Measurements from ENCODE around the gene TACC3.

TACC3 gene

GRCh38 chr4:1776521-1777161 is 55.3 kb downstream of the TACC3 start:
- DNase-seq (ENCODE audit: low spot score): no peak

GRCh38 chr4:1777822-1778641 is 56.7 kb downstream of the TACC3 start:
- DNase-seq (ENCODE audit: low spot score): peak; percentile 53

DNA sequence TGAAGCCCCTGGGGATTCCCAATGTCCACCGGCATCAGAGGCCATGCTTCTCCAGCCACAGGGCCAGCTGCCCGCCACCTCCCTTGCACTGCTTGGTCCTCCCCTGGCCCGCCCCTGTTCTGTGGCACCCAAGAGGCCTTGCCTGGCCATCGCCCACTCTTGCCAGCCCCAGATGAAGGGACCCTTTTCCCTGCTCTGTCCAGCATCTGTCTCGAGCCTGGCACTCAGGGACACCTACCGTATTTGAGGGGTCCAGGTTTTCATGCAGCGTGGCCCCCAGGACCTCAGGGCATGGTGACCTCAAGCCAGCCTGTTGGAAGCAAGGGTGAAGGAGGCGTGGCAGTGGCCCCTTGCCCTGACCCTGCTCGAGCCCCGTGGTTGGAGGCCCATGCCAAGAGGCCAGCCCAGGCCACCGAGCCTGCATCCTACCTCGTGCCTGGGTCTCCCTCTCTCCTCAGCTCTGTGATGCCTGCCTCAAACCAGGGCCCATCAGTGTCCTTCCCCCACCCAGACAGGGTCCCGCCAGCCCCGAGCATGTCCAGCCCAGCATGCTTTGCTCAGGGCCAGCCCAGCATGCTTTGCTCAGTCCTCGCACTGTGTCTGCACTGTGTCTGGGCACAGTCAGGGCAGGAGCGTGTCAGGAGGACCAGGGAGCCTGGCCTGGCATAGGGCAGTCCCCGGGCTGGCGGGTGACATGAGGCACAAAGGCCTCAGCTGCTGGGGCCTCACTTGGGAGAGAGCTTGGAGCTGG is 57.5 kb downstream of the TACC3 start:
- DNase-seq (ENCODE audit: low spot score): no peak

- no peak for DNase-seq (ENCODE audit: low spot score)
These were observed 58.5 kb downstream of the TACC3 start for GRCh38 chr4:1779588-1780382.

GRCh38 chr4:1780435-1780834 is 59.1 kb downstream of the TACC3 start:
- DNase-seq (ENCODE audit: low spot score): no peak

DNA sequence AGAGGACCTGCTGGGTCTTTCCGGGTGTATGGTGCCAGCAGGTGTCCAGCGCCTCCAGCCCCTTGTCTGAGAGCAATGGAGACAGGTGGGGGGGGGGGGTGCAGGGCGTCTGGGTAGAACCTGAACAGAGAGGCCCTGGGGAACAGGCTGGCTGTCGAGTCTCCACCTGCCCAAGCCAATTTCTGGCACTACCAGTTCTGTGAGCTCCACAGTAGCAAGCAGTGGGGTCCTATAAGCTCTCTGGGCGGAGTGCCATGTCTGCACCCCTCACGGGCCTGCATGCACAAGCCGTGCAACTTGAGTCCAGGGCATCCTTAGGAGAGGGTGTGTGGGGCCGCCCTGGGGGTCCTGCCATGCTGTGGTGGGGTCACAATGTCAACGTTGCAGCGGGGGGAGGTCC is 61.7 kb downstream of the TACC3 start:
- no peak for DNase-seq (ENCODE audit: low spot score)

DNA sequence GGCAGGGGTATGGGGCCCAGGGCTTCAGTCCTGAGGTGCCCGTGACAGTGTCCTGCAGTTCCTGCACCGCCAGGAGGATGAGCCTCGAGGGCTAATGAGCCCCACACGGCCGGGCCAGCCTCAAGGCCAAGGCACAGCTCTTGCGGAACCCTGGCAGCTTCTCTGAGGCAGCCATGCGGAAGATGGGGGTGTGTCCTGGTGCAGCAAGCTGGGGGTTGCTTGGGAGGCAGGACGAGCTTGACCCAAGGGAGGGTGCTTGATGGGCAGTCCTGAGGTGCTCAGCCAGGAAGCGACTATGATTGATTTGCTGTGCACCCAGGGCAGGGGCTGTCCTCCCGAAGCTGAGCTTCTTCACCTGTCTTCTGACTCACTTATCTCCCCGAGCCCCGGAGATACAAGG is 62.6 kb downstream of the TACC3 start:
- no peak for DNase-seq (ENCODE audit: low spot score)

DNA sequence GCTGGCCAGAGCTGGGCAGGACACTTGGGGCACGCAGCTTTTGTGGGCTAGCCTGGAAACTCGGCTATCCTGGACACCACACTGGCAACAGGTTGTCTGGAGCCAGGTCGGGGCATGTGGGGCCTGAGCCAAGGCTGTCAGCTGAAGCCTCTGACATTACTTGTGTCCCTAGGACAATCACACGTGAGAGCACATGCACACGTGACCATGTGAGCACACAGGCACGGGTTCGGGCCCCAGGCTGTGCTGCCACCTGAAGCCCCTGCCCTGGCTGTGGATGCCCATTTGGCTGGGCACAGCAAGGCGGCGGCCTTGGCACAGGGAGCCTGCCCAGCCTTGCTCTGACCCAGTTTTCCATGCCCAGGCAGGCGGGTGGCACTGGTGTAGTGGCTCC is 63.1 kb downstream of the TACC3 start:
- DNase-seq (ENCODE audit: low spot score): no peak

- DNase-seq (ENCODE audit: low spot score): no peak
These were observed 63.7 kb downstream of the TACC3 start for GRCh38 chr4:1784789-1785591.

GRCh38 chr4:1785592-1785991 is 64.3 kb downstream of the TACC3 start:
- DNase-seq (ENCODE audit: low spot score): no peak

DNA sequence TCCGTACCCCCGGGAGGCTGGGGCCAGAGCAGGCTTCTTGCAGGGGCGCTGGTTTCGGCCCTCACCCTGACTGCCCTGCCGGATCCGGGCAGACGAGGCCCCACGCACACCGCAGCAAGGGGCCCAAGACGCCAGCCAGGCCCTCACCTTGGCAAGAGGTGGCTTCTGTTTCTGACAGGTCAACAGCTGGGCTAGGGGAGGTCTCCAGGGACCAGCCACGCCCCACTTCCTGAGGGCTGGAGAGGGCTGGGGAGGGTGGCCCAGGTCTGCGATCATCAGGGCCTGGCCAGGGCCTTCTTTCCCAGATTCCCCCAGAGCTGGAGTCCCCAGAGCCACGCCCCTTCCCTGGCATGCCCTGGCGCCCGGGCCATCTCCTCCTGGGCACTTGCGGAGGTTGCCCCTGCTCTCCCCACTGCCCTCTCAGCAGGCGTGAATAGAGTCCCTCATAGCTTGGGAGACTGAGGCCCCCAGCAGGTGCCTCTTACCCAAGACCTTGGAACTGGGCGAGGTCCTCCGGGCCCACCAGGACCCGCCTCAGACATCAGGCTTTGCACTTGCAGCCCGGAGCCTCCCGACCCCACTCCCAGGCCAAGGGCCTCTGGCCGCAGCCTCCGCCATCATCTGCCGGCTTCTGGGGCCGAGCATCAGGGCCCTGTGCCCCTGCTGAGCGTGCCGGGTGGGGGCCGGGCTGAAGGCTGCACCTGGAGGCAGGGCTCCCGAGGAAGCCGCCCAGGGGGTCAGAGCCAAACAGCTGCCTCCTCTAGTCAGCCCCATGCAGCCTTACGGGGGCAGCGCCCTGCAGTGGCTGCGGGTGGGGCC is 65.4 kb downstream of the TACC3 start:
- no peak for DNase-seq (ENCODE audit: low spot score)

DNA sequence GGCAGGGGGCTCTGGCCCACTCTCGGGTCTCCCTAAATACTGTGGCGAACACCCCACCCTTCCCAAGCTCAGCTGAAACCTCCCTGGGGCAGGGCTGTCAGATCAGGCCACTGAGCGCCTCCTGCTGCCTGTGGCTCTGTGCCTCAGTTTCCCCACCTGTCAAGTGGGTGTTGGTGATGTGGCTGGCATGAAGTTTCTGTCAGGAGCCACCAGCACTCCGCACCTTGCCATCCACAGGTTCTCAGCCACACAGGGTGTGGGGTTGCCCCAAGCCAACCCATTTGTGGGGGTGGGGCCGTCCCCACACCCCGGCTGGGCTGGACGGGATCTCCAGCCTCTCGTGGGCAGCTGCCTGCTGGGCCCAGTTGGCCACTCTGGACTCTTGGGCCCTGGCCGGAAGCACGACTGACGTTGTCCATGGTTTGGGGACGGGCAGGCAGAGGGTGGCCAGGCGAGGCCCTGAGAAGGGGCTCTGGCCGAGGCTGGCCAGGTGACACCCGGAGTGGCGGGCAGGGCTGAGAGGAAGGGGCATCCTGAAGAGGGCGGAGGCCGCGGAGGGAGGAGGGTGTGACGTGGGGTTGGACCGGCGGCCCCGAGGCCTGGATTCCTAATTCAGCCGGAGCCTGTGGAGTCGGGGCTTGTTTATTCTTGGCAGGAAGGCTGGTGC is 66.2 kb downstream of the TACC3 start:
- no peak for DNase-seq (ENCODE audit: low spot score)

- DNase-seq (ENCODE audit: low spot score): no peak
These were observed 67.1 kb downstream of the TACC3 start for GRCh38 chr4:1788254-1788973.

GRCh38 chr4:1789552-1789951 is 68.2 kb downstream of the TACC3 start:
- DNase-seq (ENCODE audit: low spot score): no peak

DNA sequence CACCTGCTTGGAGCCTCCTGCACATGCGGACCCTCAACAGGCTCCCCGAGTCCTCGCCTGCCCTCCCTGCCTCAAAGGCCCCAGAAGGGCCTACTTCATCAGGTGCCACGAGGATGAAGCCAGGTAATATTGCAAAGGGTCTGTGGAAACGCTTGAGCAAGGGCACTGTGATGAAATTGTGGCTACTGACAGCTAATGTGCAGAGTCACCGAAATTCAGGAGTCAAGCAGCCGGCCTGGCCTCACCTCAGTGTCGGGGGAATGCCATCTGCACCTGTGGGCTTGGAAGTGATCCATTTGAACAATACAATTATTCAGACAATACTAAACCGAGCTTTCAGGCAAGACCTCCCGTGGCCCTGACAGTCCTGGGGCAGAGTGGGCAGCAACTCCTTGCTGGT is 68.7 kb downstream of the TACC3 start:
- DNase-seq (ENCODE audit: low spot score): no peak

DNA sequence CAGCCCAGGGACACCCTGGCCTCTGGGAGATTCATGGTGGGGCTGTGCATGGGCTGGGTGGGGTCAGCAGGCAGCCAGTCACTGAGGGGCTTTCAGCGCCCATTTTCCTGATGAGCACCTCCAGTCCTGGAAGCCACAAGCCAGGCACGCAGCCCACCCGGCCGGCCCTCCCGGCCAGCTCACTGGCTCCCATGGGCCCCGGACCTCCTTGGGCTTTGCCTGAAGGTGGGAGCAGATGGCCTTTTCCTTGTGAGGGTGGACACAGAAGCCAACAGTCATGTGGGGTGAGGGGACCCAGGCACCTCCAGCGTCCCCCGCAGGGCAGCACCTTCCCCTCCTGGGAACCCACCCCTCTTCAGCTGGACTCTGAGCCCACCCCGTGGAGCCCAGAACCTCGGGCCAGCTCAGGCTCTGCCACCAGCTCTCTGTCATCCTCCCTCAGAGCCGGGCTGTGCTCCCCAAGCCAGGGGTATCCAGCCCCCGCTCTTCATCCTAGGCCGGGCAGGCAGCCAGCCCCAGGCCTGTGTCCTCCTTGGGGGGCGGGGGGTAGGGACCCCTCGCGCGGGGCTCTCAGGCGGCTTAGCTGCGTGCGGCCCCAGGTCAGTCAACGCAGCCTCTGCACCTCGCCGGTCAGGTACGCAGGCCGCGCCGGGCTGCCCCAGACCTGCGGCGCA is 71.0 kb downstream of the TACC3 start:
- DNase-seq (ENCODE audit: low spot score): no peak

GRCh38 chr4:1792832-1793495 is 71.6 kb downstream of the TACC3 start, which contains the start of gene FGFR3:
TSS of gene FGFR3 (plus strand) at chr4:1793293. CDS start at chr4:1793935, 642 bp downstream.
- DNase-seq (ENCODE audit: low spot score): peak; percentile 40

- DNase-seq (ENCODE audit: low spot score): no peak
These were observed 72.1 kb downstream of the TACC3 start for GRCh38 chr4:1793496-1793840.

All from COLO829 (cell line).